IMR-90 (cell line): Measurements from ENCODE around the gene KRT16. TPM values are rescaled to one million over a fixed set of nuclear protein-coding genes. Genes with fewer than 3 reads are reported as not detected.

ENCODE experiments used
- ATAC-seq: fragments of 200-7000 bp; cut with Tn5 transposase; 2 replicates; pipeline ENCODE4 v1.9.1; 2020; ENCODE audit warnings: low read depth, mild to moderate bottlenecking, moderate library complexity
- BruUV-seq: library from RNA; stranded (reverse); fragments of 400-500 nt; replicated peaks from 2 replicates; lab custom pipeline; 2021; lab: Mats Ljungman, UMichigan
- CTCF ChIA-PET: fragments of 300-600 bp; formaldehyde crosslinking; extraction: SDS; loops from one replicate; lab custom pipeline; 2021; ENCODE audit warnings: antibody characterized with exemption; lab: Yijun Ruan, JAX
- POLR2A ChIA-PET: fragments of 300-600 bp; sonication (Branson Sonifier 250); formaldehyde crosslinking; loops from one replicate; lab custom pipeline; 2022; ENCODE audit warnings: antibody characterized with exemption; ENCODE audit not compliant: unreplicated experiment; lab: Charles Lee
- DNase-seq: peaks from one replicate; pipeline ENCODE4 v3.0.0; 2013
- H2AFZ ChIP-seq: replicated peaks from 2 replicates; pipeline ENCODE3; 2013; ENCODE audit warnings: low read length, mild to moderate bottlenecking; ENCODE audit not compliant: poor library complexity
- H2AK5ac ChIP-seq: 2 replicates; pipeline ENCODE4 v1.6.1; 2013; ENCODE audit warnings: low read depth, low read length, inconsistent platforms
- H2AK9ac ChIP-seq: replicated peaks from 2 replicates; pipeline ENCODE3; 2013; ENCODE audit warnings: mild to moderate bottlenecking, low read depth, low read length, moderate library complexity; ENCODE audit not compliant: poor library complexity
- H2BK120ac ChIP-seq: 2 replicates; pipeline ENCODE4 v1.6.1; 2013; ENCODE audit warnings: low read depth, low read length, inconsistent platforms
- H2BK15ac ChIP-seq: 3 replicates; pipeline ENCODE4 v1.6.1; 2013; ENCODE audit warnings: low read depth, low read length, inconsistent platforms
- H2BK20ac ChIP-seq: 2 replicates; pipeline ENCODE4 v1.6.1; 2013; ENCODE audit warnings: low read depth, mild to moderate bottlenecking, inconsistent platforms, low read length, moderate library complexity
- H2BK5ac ChIP-seq: 2 replicates; pipeline ENCODE4 v1.6.1; 2013; ENCODE audit warnings: mild to moderate bottlenecking, low read depth, low read length, inconsistent platforms; ENCODE audit not compliant: poor library complexity, severe bottlenecking
- H3K14ac ChIP-seq: replicated peaks from 2 replicates; pipeline ENCODE4 v1.6.1; 2013; ENCODE audit warnings: low read depth, low read length, inconsistent platforms
- H3K18ac ChIP-seq: 2 replicates; pipeline ENCODE4 v1.6.1; 2013; ENCODE audit warnings: low read depth, low read length, control low read depth
- H3K23ac ChIP-seq: 2 replicates; pipeline ENCODE4 v1.6.1; 2013; ENCODE audit warnings: low read depth, low read length, inconsistent platforms
- H3K27ac ChIP-seq: 2 replicates; pipeline ENCODE4 v1.5.1; 2013; ENCODE audit warnings: mild to moderate bottlenecking, control low read depth, low read length; ENCODE audit not compliant: insufficient read depth
- H3K27me3 ChIP-seq: 2 replicates; pipeline ENCODE4 v1.6.1; 2013; ENCODE audit warnings: low read length; ENCODE audit not compliant: control insufficient read depth, insufficient read depth
- H3K36me3 ChIP-seq: 2 replicates; pipeline ENCODE4 v1.6.1; 2013; ENCODE audit warnings: low read length, mixed read lengths; ENCODE audit not compliant: control insufficient read depth, insufficient read depth
- H3K4ac ChIP-seq: 2 replicates; pipeline ENCODE4 v1.6.1; 2013; ENCODE audit warnings: low read depth, low read length, inconsistent platforms
- H3K4me1 ChIP-seq: 2 replicates; pipeline ENCODE4 v1.6.1; 2013; ENCODE audit warnings: low read length, mixed read lengths; ENCODE audit not compliant: control insufficient read depth, insufficient read depth
- H3K4me2 ChIP-seq: 2 replicates; pipeline ENCODE4 v1.6.1; 2013; ENCODE audit warnings: low read depth, mild to moderate bottlenecking, control low read depth, low read length, moderate library complexity
- H3K4me3 ChIP-seq: 2 replicates; pipeline ENCODE4 v1.5.1; 2013; ENCODE audit warnings: low read depth, mild to moderate bottlenecking, control low read depth, low read length, moderate library complexity; ENCODE audit not compliant: insufficient read depth
- H3K56ac ChIP-seq: 2 replicates; pipeline ENCODE4 v1.6.1; 2013; ENCODE audit warnings: low read length, inconsistent platforms; ENCODE audit not compliant: insufficient read depth; ENCODE audit errors: extremely low read depth
- H3K79me1 ChIP-seq, 2 experiments: 2 replicates each; pipeline ENCODE4 v1.6.1; 2013; ENCODE audit warnings: low read length in 2 of 2, inconsistent platforms in 1 of 2, low read depth in 1 of 2
- H3K9ac ChIP-seq: 2 replicates; pipeline ENCODE4 v1.6.1; 2013; ENCODE audit warnings: low read depth, low read length, control low read depth
- H3K9me1 ChIP-seq: 2 replicates; pipeline ENCODE4 v1.6.1; 2013; ENCODE audit warnings: low read length, inconsistent platforms; ENCODE audit not compliant: insufficient read depth
- H3K9me3 ChIP-seq: 2 replicates; pipeline ENCODE4 v1.6.1; 2013; ENCODE audit warnings: low read length; ENCODE audit not compliant: control insufficient read depth, insufficient read depth
- H4K20me1 ChIP-seq: 2 replicates; pipeline ENCODE4 v1.6.1; 2013; ENCODE audit warnings: low read length, inconsistent platforms; ENCODE audit not compliant: insufficient read depth
- H4K5ac ChIP-seq: 2 replicates; pipeline ENCODE4 v1.6.1; 2013; ENCODE audit warnings: mild to moderate bottlenecking, low read depth, low read length, control low read depth
- H4K8ac ChIP-seq, 2 experiments: 2 replicates each; pipeline ENCODE4 v1.6.1; 2013; ENCODE audit warnings: low read depth in 2 of 2, low read length in 2 of 2, control low read depth in 1 of 2, inconsistent platforms in 1 of 2
- H4K91ac ChIP-seq: 2 replicates; pipeline ENCODE4 v1.6.1; 2013; ENCODE audit warnings: low read depth, low read length, inconsistent platforms; ENCODE audit not compliant: insufficient read depth
- BHLHE40 ChIP-seq: fragments of 150-350 bp; IDR thresholded peaks from 2 replicates; pipeline ENCODE4 v1.6.1; 2016; ENCODE audit warnings: mild to moderate bottlenecking, low read depth, low read length
- CHD1 ChIP-seq: IDR thresholded peaks from 2 replicates; pipeline ENCODE4 v1.6.1; 2012; ENCODE audit warnings: low read depth, low read length, improper control_type of control experiment
- MAFK ChIP-seq: IDR thresholded peaks from 2 replicates; pipeline ENCODE4 v1.6.1; 2012; ENCODE audit warnings: low read depth, low read length, improper control_type of control experiment
- MAZ ChIP-seq: IDR thresholded peaks from 2 replicates; pipeline ENCODE4 v1.6.1; 2012; ENCODE audit warnings: low read depth, mild to moderate bottlenecking, low read length, improper control_type of control experiment, moderate library complexity, borderline replicate concordance
- MXI1 ChIP-seq: IDR thresholded peaks from 2 replicates; pipeline ENCODE4 v1.6.1; 2012; ENCODE audit warnings: low read depth, mild to moderate bottlenecking, low read length, moderate library complexity, borderline replicate concordance
- NFE2L2 ChIP-seq: fragments of 150-350 bp; IDR thresholded peaks from 2 replicates; pipeline ENCODE4 v1.6.1; 2016; ENCODE audit warnings: low read depth, mild to moderate bottlenecking, low read length
- POLR2A ChIP-seq: IDR thresholded peaks from 2 replicates; pipeline ENCODE4 v1.6.1; 2012; ENCODE audit warnings: mild to moderate bottlenecking, low read depth, low read length
- RAD21 ChIP-seq: IDR thresholded peaks from 2 replicates; pipeline ENCODE4 v1.6.1; 2012; ENCODE audit warnings: low read length, improper control_type of control experiment
- RCOR1 ChIP-seq: IDR thresholded peaks from 2 replicates; pipeline ENCODE4 v1.6.1; 2012; ENCODE audit warnings: mild to moderate bottlenecking, low read length, improper control_type of control experiment; ENCODE audit not compliant: insufficient replicate concordance
- SMC3 ChIP-seq: fragments of 150-350 bp; IDR thresholded peaks from 2 replicates; pipeline ENCODE4 v1.6.1; 2016; ENCODE audit warnings: low read depth, mild to moderate bottlenecking, antibody characterized with exemption, low read length, moderate library complexity
- WGBS, 2 experiments: methylation state at CpG; one replicate each; pipeline versions ENCODE4 v1.1.5 to v1.1.7; 2013; ENCODE audit warnings: missing lambda C conversion rate in 2 of 2; ENCODE audit not compliant: insufficient read length in 1 of 2; ENCODE audit errors: extremely low coverage in 2 of 2; 5-methylcytosine and 5-hydroxymethylcytosine counted together
- dilution Hi-C: fragments of 300-500 bp; cut with HindIII; formaldehyde crosslinking; loops from one replicate; pipeline ENCODE4 v1.14.3; 2018; ENCODE audit warnings: low sequenced_read_pairs; ENCODE audit not compliant: unreplicated experiment
- in situ Hi-C: fragments of 300-500 bp; cut with MboI; formaldehyde crosslinking; loops from 3 replicates; pipeline ENCODE4 v1.14.3; 2019; ENCODE audit warnings: low sequenced_read_pairs, inconsistent platforms, mixed read lengths
- intact Hi-C: fragments of 100-400 bp; cut with micrococcal nuclease; formaldehyde crosslinking; loops from 2 replicates; pipeline ENCODE4 v1.10.0; 2022
- polyA plus RNA-seq, 3 experiments: library from polyadenylated mRNA; depleted of rRNA; stranded (reverse); fragments of >200 nt; gene quantifications; 2 replicates each; pipeline ENCODE4 v1.2.3, GENCODE V29; 2012; ENCODE audit warnings: low replicate concordance in 1 of 3
- total RNA-seq: library from RNA; depleted of rRNA; stranded (reverse); fragments of >200 nt; gene quantifications from 2 replicates; pipeline ENCODE4 v1.2.3, GENCODE V29; 2012
- TF ChIP-seq, protein P1 (sequence below): fragments of 150-350 bp; IDR thresholded peaks from 2 replicates; pipeline ENCODE4 v1.6.1; 2016; ENCODE audit warnings: low read depth, mild to moderate bottlenecking, low read length, moderate library complexity, borderline replicate concordance

The KRT16 gene
- total and polyA plus RNA-seq, 2 of the 4 experiments (the other 2 are of a cell fraction) = not detected

DNA sequence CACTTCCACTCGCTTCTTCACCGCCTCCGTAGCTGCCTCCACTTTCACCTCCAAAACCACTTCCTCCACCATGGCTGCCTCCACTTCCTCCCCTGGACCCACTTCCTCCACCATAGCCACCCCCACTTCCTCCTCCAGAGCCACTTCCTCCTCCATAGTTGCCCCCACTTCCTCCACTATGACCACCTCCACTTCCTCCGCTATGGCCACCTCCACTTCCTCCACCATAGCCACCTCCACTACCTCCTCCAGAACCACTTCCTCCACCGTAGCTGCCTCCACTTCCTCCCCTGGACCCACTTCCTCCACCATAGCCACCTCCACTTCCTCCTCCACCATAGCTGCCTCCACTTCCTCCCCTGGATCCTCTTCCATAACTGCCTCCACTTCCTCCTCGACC, 45.2 kb downstream of the KRT16 start:
- Histone ChIP-seq H3K27ac (no peak overlapping the region), H3K36me3 (no peaks in the 10 kb centered on the region), H3K56ac (no peak overlapping the region), H4K20me1 (no peaks in the 10 kb centered on the region), H3K79me1 (no peaks in the 10 kb centered on the region), H2AK9ac (no peak overlapping the region), H4K91ac (no peak overlapping the region), H3K18ac (no peak overlapping the region), H3K4me3 (no peak overlapping the region), H3K14ac (no peak overlapping the region), H3K23ac (no peak overlapping the region), H2AK5ac (no peak overlapping the region), H3K4ac (no peak overlapping the region), H3K4me2 (no peak overlapping the region), H2BK15ac (no peak overlapping the region), H3K9ac (no peak overlapping the region), H2AFZ (no peak overlapping the region), H4K8ac (no peak overlapping the region), H2BK5ac (no peak overlapping the region), H4K5ac (no peak overlapping the region), H2BK20ac (no peak overlapping the region), H3K4me1 (no peaks in the 10 kb centered on the region), H3K27me3 (peaks cover 82% of the 10 kb centered on the region), H2BK120ac (no peak overlapping the region), H3K9me3 (0 out of 2 replicates have a peak, but pooled peaks cover 1% of the 10 kb centered on the region), H3K9me1 (no peaks in the 10 kb centered on the region)
- WGBS, 2 experiments = 91% methylated on average over 5 of the region's 6 CpGs; no CpG with 5 or more reads in 1 of the 2 experiments
- in situ Hi-C loops (no loop called here), intact Hi-C loops (no loop called here), dilution Hi-C loops (no loop called here)
- POLR2A ChIA-PET = no interaction called here
- BruUV-seq = no TSS peak
- CTCF ChIA-PET = no interaction called here
- ATAC-seq (no peak), DNase-seq (no peak)
- no peak for TF ChIP-seq RAD21
- no peak for TF ChIP-seq CHD1
- no peak for TF ChIP-seq RCOR1
- TF ChIP-seq MAFK = no peak
- no peak for TF ChIP-seq NFE2L2
- TF ChIP-seq MAZ = no peak
- TF ChIP-seq, protein P1, sequence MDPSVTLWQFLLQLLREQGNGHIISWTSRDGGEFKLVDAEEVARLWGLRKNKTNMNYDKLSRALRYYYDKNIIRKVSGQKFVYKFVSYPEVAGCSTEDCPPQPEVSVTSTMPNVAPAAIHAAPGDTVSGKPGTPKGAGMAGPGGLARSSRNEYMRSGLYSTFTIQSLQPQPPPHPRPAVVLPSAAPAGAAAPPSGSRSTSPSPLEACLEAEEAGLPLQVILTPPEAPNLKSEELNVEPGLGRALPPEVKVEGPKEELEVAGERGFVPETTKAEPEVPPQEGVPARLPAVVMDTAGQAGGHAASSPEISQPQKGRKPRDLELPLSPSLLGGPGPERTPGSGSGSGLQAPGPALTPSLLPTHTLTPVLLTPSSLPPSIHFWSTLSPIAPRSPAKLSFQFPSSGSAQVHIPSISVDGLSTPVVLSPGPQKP = no peak
- no peak for TF ChIP-seq MXI1
- TF ChIP-seq BHLHE40 = no peak
- TF ChIP-seq POLR2A = no peak
- no peak for TF ChIP-seq SMC3
